WI38 (cell line): ENCODE results near the gene FMNL2.

Experiments used
- H3K4me3 ChIP-seq: 2 replicates; pipeline ENCODE4 v1.5.1; 2011; ENCODE audit warnings: low read depth, mild to moderate bottlenecking, control low read depth, low read length
- TF ChIP-seq, protein P1 (sequence below): IDR thresholded peaks from 2 replicates; pipeline ENCODE4 v1.5.1; 2012; ENCODE audit warnings: low read depth, mild to moderate bottlenecking, control low read depth, low read length

FMNL2 gene

GRCh38 chr2:152376968-152377367, 42.0 kb downstream of the FMNL2 start:
- TF ChIP-seq, protein P1, sequence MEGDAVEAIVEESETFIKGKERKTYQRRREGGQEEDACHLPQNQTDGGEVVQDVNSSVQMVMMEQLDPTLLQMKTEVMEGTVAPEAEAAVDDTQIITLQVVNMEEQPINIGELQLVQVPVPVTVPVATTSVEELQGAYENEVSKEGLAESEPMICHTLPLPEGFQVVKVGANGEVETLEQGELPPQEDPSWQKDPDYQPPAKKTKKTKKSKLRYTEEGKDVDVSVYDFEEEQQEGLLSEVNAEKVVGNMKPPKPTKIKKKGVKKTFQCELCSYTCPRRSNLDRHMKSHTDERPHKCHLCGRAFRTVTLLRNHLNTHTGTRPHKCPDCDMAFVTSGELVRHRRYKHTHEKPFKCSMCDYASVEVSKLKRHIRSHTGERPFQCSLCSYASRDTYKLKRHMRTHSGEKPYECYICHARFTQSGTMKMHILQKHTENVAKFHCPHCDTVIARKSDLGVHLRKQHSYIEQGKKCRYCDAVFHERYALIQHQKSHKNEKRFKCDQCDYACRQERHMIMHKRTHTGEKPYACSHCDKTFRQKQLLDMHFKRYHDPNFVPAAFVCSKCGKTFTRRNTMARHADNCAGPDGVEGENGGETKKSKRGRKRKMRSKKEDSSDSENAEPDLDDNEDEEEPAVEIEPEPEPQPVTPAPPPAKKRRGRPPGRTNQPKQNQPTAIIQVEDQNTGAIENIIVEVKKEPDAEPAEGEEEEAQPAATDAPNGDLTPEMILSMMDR = no peak
- H3K4me3 ChIP-seq = no peak overlapping the region

DNA sequence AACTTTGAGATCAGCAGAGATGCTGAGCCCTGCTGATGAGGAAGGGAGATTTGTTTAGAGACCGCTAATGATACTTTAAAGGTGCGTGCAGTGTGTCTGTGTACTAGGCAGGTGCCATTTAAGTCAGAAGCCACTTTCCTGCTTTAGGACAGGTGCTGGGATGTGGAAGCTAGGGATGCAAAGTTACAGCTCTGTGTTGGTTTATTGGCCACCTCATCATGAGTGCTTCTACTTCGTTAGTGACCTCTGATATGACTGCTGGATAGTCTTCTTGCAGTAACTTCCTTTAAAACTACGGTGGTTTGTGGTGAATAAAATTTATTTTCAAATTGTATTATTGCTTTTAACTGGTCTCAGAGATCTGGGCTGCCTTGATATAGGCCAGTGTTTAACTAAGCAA, 44.1 kb downstream of the FMNL2 start:
- no peak overlapping the region for H3K4me3 ChIP-seq
- TF ChIP-seq, protein P1 = no peak

GRCh38 chr2:152380261-152381055, 45.5 kb downstream of the FMNL2 start:
- TF ChIP-seq, protein P1 = no peak
- no peak overlapping the region for H3K4me3 ChIP-seq

DNA sequence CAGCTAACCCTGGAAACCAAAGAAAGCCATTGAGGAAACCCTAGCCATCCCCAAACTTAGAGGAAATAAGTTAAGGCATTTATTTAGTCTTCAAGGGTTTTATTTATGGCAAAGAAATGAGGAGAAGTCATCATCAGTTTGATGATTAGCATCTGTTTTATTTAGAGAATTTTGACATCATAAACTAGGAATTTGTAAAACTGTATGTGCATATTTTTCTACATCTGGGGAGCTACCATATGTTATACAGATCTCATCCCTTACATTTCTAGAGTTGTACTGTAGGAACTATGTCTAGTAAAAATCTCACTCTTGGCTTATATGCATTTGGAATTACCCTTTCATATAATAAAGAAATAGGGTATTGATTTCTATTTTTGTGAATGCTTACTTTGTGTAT, 48.7 kb downstream of the FMNL2 start:
- H3K4me3 ChIP-seq = no peak overlapping the region
- TF ChIP-seq, protein P1 = no peak

DNA sequence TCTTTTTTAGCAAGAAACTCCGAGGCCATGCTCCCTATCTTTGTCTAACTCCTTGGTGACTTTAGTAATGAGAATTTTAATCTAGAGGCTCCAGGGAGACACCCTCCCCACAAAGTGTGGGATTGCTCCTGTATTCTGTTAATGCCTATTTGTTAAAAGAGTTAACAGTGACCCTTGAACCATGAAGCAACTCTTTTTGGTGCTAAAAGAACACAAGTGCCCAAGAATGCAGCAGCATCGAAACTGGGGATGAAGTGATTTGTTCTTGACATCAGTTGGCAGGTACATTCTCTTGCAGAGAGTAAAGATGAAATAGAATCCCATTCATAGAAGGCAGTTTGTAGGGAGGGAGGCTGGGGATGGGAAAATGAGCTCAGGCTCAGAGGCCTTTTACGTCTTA, 50.0 kb downstream of the FMNL2 start:
- TF ChIP-seq, protein P1 = no peak

DNA sequence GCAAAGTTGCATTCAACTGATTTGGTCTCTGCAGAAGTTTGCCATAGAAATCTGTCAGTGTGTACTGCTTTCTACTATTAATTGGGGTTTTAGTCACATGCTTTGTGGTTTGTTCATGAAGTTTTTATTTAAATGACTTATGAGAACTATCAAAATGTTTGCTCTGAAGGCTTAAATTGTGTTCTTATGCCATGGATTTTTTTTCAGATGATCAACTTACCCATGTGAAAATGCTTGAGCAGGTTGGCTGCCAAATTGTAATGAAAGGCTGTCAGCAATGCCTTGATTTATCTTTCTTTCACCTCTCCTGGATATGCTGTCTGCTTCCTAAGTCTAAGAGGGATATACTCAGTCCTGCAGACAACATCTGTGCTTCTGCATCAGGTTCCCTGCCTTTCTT, 50.7 kb downstream of the FMNL2 start:
- no peak overlapping the region for H3K4me3 ChIP-seq
- TF ChIP-seq, protein P1 = no peak

More for the DNA sequence above, 50.0 kb downstream of the FMNL2 start:
- no peak overlapping the region for H3K4me3 ChIP-seq

DNA sequence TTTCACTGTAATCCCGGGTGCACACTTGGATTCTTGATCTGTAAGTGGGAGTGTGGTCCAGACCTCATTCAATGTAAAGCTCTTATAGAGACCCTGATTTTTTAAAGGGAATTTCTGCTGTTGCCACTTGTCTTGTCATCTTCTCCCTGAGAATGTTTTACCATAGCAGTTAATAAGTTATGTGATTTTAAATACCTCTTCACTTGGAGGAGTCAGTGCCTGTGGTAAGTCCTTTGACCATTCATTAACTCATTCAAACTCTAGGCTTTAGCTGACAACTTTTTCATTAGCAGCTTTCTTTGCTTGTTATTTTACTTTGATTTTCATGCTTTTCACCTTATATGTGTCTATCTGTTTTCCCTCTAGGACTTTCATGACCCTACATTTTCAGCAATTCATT, 51.3 kb downstream of the FMNL2 start:
- TF ChIP-seq, protein P1 = no peak
- no peak overlapping the region for H3K4me3 ChIP-seq
